Upper lobe of left lung (tissue), 6 donors: ENCODE results near the gene CCNI2. TPM values are rescaled to one million over a fixed set of nuclear protein-coding genes. Genes with fewer than 3 reads are reported as not detected.
A peak's percentile ranks its signal among the peaks of the same experiment; 100 is the strongest.

ENCODE experiments used
- ATAC-seq, 2 donors: fragments of 200-7000 bp; cut with Tn5 transposase; one replicate each; pipeline ENCODE4 v1.9.1; 2022; ENCODE audit warnings: mild to moderate bottlenecking in 2 of 2, moderate library complexity in 2 of 2; ENCODE audit not compliant: low FRiP score in 2 of 2
- DNase-seq, 2 donors: peaks; one replicate each; pipeline ENCODE4 v3.0.0-alpha.2; 2019 to 2020
- H3K27ac ChIP-seq, 4 donors: fragments of 200-600 bp; sonication (generic); one replicate each; pipeline ENCODE4 v1.5.1; 2016 to 2019
- H3K27me3 ChIP-seq, 4 donors: fragments of 200-600 bp; sonication (generic); one replicate each; pipeline ENCODE4 v1.5.1; 2017 to 2019
- H3K36me3 ChIP-seq, 4 donors: fragments of 200-600 bp; sonication (generic); one replicate each; pipeline ENCODE4 v1.5.1; 2016 to 2019
- H3K4me1 ChIP-seq, 4 donors: fragments of 200-600 bp; sonication (generic); one replicate each; pipeline ENCODE4 v1.5.1; 2018 to 2019
- H3K4me3 ChIP-seq, 4 donors: fragments of 200-600 bp; sonication (generic); one replicate each; pipeline ENCODE4 v1.5.1; 2017 to 2019; ENCODE audit warnings: mild to moderate bottlenecking in 2 of 4, moderate library complexity in 1 of 4
- H3K9me3 ChIP-seq, 4 donors: fragments of 200-600 bp; sonication (generic); one replicate each; pipeline ENCODE4 v1.5.1; 2018 to 2019
- CTCF ChIP-seq, 6 experiments: fragments of 450-650 bp in 4 of 6; fragments of 200-600 bp in 2 of 6; sonication (generic) in 2 of 6; IDR thresholded peaks; one replicate each; pipeline ENCODE4 v1.5.1; 2016 to 2019; ENCODE audit warnings: antibody characterized with exemption in 6 of 6
- EP300 ChIP-seq, 4 donors: sonication (generic); formaldehyde crosslinking; IDR thresholded peaks; one replicate each; pipeline ENCODE4 v1.5.1; 2017; ENCODE audit warnings: antibody characterized with exemption in 4 of 4, control low read depth in 2 of 4
- POLR2A ChIP-seq, 4 donors: fragments of 450-650 bp; IDR thresholded peaks; one replicate each; pipeline ENCODE4 v1.5.1; 2016 to 2017; ENCODE audit warnings: antibody characterized with exemption in 4 of 4, mild to moderate bottlenecking in 2 of 4
- POLR2AphosphoS5 ChIP-seq, 2 donors: sonication (generic); formaldehyde crosslinking; IDR thresholded peaks; one replicate each; pipeline ENCODE4 v1.5.1; 2017; ENCODE audit warnings: antibody characterized with exemption in 2 of 2
- WGBS, 2 donors: methylation state at CpG; one replicate each; pipeline ENCODE4 v1.1.5; 2017 to 2018; 5-methylcytosine and 5-hydroxymethylcytosine counted together
- total RNA-seq, 6 donors: library from RNA; depleted of rRNA in 4 of 6; stranded (reverse); fragments of >200 nt in 4 of 6; gene quantifications; one replicate each; pipeline versions ENCODE4 v1.1.0 to v1.2.1, GENCODE V29; 2016 to 2021
- donor health status: DM: no; HTN: no; CAD: no; lungs with moderate emphysema.
- donor health status: DM: no; HTN: yes; CAD: no; lungs with severe emphysema.

Gene CCNI2
- total RNA-seq, 6 donors from 2014 or later: 0.26 to 0.84 (median 0.46) TPM; not detected in 1

GRCh38 chr5:132770476-132771159 lies 23.4 kb downstream of the CCNI2 start:
- no peak for DNase-seq
- H3K27ac ChIP-seq: peak overlapping the region in 3 of 4 donors; percentile 30 to 67 (median 54)
- no peak for TF ChIP-seq CTCF (IDR thresholded peaks at IDR 0.05)
- no peak for TF ChIP-seq POLR2AphosphoS5 (IDR thresholded peaks at IDR 0.05)
- TF ChIP-seq EP300 (IDR thresholded peaks at IDR 0.05): no peak
- no peak for TF ChIP-seq POLR2A (IDR thresholded peaks at IDR 0.05)

GRCh38 chr5:132771503-132771998 lies 24.3 kb downstream of the CCNI2 start:
- no peak for DNase-seq
- H3K4me3 ChIP-seq: no peak overlapping the region
- no peaks in the 10 kb centered on the region for H3K27me3 ChIP-seq
- H3K9me3 ChIP-seq: no peaks in the 10 kb centered on the region
- H3K36me3 ChIP-seq: no peaks in the 10 kb centered on the region
- TF ChIP-seq EP300 (IDR thresholded peaks at IDR 0.05) (no peak), CTCF (IDR thresholded peaks at IDR 0.05) (no peak), POLR2A (IDR thresholded peaks at IDR 0.05) (no peak), POLR2AphosphoS5 (IDR thresholded peaks at IDR 0.05) (no peak)
- peak overlapping the region in 3 of 4 donors; percentile 30 to 67 (median 54) for H3K27ac ChIP-seq
- no peak for ATAC-seq
- H3K4me1 ChIP-seq: peaks cover 42 to 61% (median 47%) of the 10 kb centered on the region in 4 donors
- 62 to 69% methylated on average over 8 of the region's 8 CpGs for WGBS, 2 donors

More at GRCh38 chr5:132770476-132771159, 23.4 kb downstream of the CCNI2 start:
- Histone ChIP-seq H3K36me3 (no peaks in the 10 kb centered on the region), H3K9me3 (no peaks in the 10 kb centered on the region), H3K4me1 (peaks cover 35 to 52% (median 38%) of the 10 kb centered on the region in 4 donors), H3K4me3 (no peak overlapping the region), H3K27me3 (no peaks in the 10 kb centered on the region)
- no peak for ATAC-seq
- 69 to 71% methylated on average over 6 to 8 of the region's 8 CpGs for WGBS, 2 donors

- Histone ChIP-seq H3K4me1 (peaks cover 39 to 57% (median 43%) of the 10 kb centered on the region in 4 donors), H3K27ac (peak overlapping the region in 2 of 4 donors; percentile 54 to 67), H3K4me3 (no peak overlapping the region), H3K36me3 (no peaks in the 10 kb centered on the region), H3K9me3 (no peaks in the 10 kb centered on the region), H3K27me3 (no peaks in the 10 kb centered on the region)
- WGBS, 2 donors: 77 to 82% methylated on average over 7 of the region's 8 CpGs
- TF ChIP-seq EP300 (IDR thresholded peaks at IDR 0.05): no peak
- ATAC-seq (no peak), DNase-seq (no peak)
Measured at GRCh38 chr5:132772291-132773070, 25.3 kb downstream of the CCNI2 start.

GRCh38 chr5:132773114-132773513 lies 25.9 kb downstream of the CCNI2 start:
- no peak for ATAC-seq
- WGBS, 2 donors: 90 to 100% methylated on average over 3 to 5 of the region's 5 CpGs
- no peak overlapping the region for H3K27ac ChIP-seq
- H3K4me1 ChIP-seq: peaks cover 38 to 59% (median 42%) of the 10 kb centered on the region in 4 donors
- no peak for TF ChIP-seq POLR2AphosphoS5 (IDR thresholded peaks at IDR 0.05)
- TF ChIP-seq CTCF (IDR thresholded peaks at IDR 0.05): no peak
- no peak for TF ChIP-seq EP300 (IDR thresholded peaks at IDR 0.05)
- TF ChIP-seq POLR2A (IDR thresholded peaks at IDR 0.05): no peak
- no peaks in the 10 kb centered on the region for H3K36me3 ChIP-seq
- H3K4me3 ChIP-seq: no peak overlapping the region
- DNase-seq: no peak
- H3K9me3 ChIP-seq: no peaks in the 10 kb centered on the region
- no peaks in the 10 kb centered on the region for H3K27me3 ChIP-seq

GRCh38 chr5:132773601-132774355 lies 26.6 kb downstream of the CCNI2 start:
- DNase-seq: no peak
- TF ChIP-seq CTCF (IDR thresholded peaks at IDR 0.05) (no peak), POLR2AphosphoS5 (IDR thresholded peaks at IDR 0.05) (no peak), EP300 (IDR thresholded peaks at IDR 0.05) (no peak), POLR2A (IDR thresholded peaks at IDR 0.05) (no peak)
- Histone ChIP-seq H3K4me1 (peaks cover 39 to 56% (median 41%) of the 10 kb centered on the region in 4 donors), H3K27ac (no peak overlapping the region), H3K9me3 (no peaks in the 10 kb centered on the region), H3K27me3 (no peaks in the 10 kb centered on the region), H3K4me3 (no peak overlapping the region), H3K36me3 (no peaks in the 10 kb centered on the region)
- WGBS, 2 donors: 78 to 87% methylated on average over 10 to 12 of the region's 12 CpGs
- no peak for ATAC-seq
